IMR-90 (cell line): ENCODE measurements around the gene GARNL3. TPM values are rescaled to one million over a fixed set of nuclear protein-coding genes. Genes with fewer than 3 reads are reported as not detected.

ENCODE experiments used
- ATAC-seq: fragments of 200-7000 bp; cut with Tn5 transposase; 2 replicates; pipeline ENCODE4 v1.9.1; 2020; ENCODE audit warnings: low read depth, mild to moderate bottlenecking, moderate library complexity
- BruUV-seq: library from RNA; stranded (reverse); fragments of 400-500 nt; replicated peaks from 2 replicates; lab custom pipeline; 2021; lab: Mats Ljungman, UMichigan
- CTCF ChIA-PET: fragments of 300-600 bp; formaldehyde crosslinking; extraction: SDS; loops from one replicate; lab custom pipeline; 2021; ENCODE audit warnings: antibody characterized with exemption; lab: Yijun Ruan, JAX
- POLR2A ChIA-PET: fragments of 300-600 bp; sonication (Branson Sonifier 250); formaldehyde crosslinking; loops from one replicate; lab custom pipeline; 2022; ENCODE audit warnings: antibody characterized with exemption; ENCODE audit not compliant: unreplicated experiment; lab: Charles Lee
- DNase-seq: peaks from one replicate; pipeline ENCODE4 v3.0.0; 2013
- H2AFZ ChIP-seq: replicated peaks from 2 replicates; pipeline ENCODE3; 2013; ENCODE audit warnings: low read length, mild to moderate bottlenecking; ENCODE audit not compliant: poor library complexity
- H2AK5ac ChIP-seq: 2 replicates; pipeline ENCODE4 v1.6.1; 2013; ENCODE audit warnings: low read depth, low read length, inconsistent platforms
- H2AK9ac ChIP-seq: replicated peaks from 2 replicates; pipeline ENCODE3; 2013; ENCODE audit warnings: mild to moderate bottlenecking, low read depth, low read length, moderate library complexity; ENCODE audit not compliant: poor library complexity
- H2BK120ac ChIP-seq: 2 replicates; pipeline ENCODE4 v1.6.1; 2013; ENCODE audit warnings: low read depth, low read length, inconsistent platforms
- H2BK15ac ChIP-seq: 3 replicates; pipeline ENCODE4 v1.6.1; 2013; ENCODE audit warnings: low read depth, low read length, inconsistent platforms
- H2BK20ac ChIP-seq: 2 replicates; pipeline ENCODE4 v1.6.1; 2013; ENCODE audit warnings: low read depth, mild to moderate bottlenecking, inconsistent platforms, low read length, moderate library complexity
- H2BK5ac ChIP-seq: 2 replicates; pipeline ENCODE4 v1.6.1; 2013; ENCODE audit warnings: mild to moderate bottlenecking, low read depth, low read length, inconsistent platforms; ENCODE audit not compliant: poor library complexity, severe bottlenecking
- H3K14ac ChIP-seq: replicated peaks from 2 replicates; pipeline ENCODE4 v1.6.1; 2013; ENCODE audit warnings: low read depth, low read length, inconsistent platforms
- H3K18ac ChIP-seq: 2 replicates; pipeline ENCODE4 v1.6.1; 2013; ENCODE audit warnings: low read depth, low read length, control low read depth
- H3K23ac ChIP-seq: 2 replicates; pipeline ENCODE4 v1.6.1; 2013; ENCODE audit warnings: low read depth, low read length, inconsistent platforms
- H3K27ac ChIP-seq: 2 replicates; pipeline ENCODE4 v1.5.1; 2013; ENCODE audit warnings: mild to moderate bottlenecking, control low read depth, low read length; ENCODE audit not compliant: insufficient read depth
- H3K27me3 ChIP-seq: 2 replicates; pipeline ENCODE4 v1.6.1; 2013; ENCODE audit warnings: low read length; ENCODE audit not compliant: control insufficient read depth, insufficient read depth
- H3K36me3 ChIP-seq: 2 replicates; pipeline ENCODE4 v1.6.1; 2013; ENCODE audit warnings: low read length, mixed read lengths; ENCODE audit not compliant: control insufficient read depth, insufficient read depth
- H3K4ac ChIP-seq: 2 replicates; pipeline ENCODE4 v1.6.1; 2013; ENCODE audit warnings: low read depth, low read length, inconsistent platforms
- H3K4me1 ChIP-seq: 2 replicates; pipeline ENCODE4 v1.6.1; 2013; ENCODE audit warnings: low read length, mixed read lengths; ENCODE audit not compliant: control insufficient read depth, insufficient read depth
- H3K4me2 ChIP-seq: 2 replicates; pipeline ENCODE4 v1.6.1; 2013; ENCODE audit warnings: low read depth, mild to moderate bottlenecking, control low read depth, low read length, moderate library complexity
- H3K4me3 ChIP-seq: 2 replicates; pipeline ENCODE4 v1.5.1; 2013; ENCODE audit warnings: low read depth, mild to moderate bottlenecking, control low read depth, low read length, moderate library complexity; ENCODE audit not compliant: insufficient read depth
- H3K56ac ChIP-seq: 2 replicates; pipeline ENCODE4 v1.6.1; 2013; ENCODE audit warnings: low read length, inconsistent platforms; ENCODE audit not compliant: insufficient read depth; ENCODE audit errors: extremely low read depth
- H3K79me1 ChIP-seq, 2 experiments: 2 replicates each; pipeline ENCODE4 v1.6.1; 2013; ENCODE audit warnings: low read length in 2 of 2, inconsistent platforms in 1 of 2, low read depth in 1 of 2
- H3K9ac ChIP-seq: 2 replicates; pipeline ENCODE4 v1.6.1; 2013; ENCODE audit warnings: low read depth, low read length, control low read depth
- H3K9me1 ChIP-seq: 2 replicates; pipeline ENCODE4 v1.6.1; 2013; ENCODE audit warnings: low read length, inconsistent platforms; ENCODE audit not compliant: insufficient read depth
- H3K9me3 ChIP-seq: 2 replicates; pipeline ENCODE4 v1.6.1; 2013; ENCODE audit warnings: low read length; ENCODE audit not compliant: control insufficient read depth, insufficient read depth
- H4K20me1 ChIP-seq: 2 replicates; pipeline ENCODE4 v1.6.1; 2013; ENCODE audit warnings: low read length, inconsistent platforms; ENCODE audit not compliant: insufficient read depth
- H4K5ac ChIP-seq: 2 replicates; pipeline ENCODE4 v1.6.1; 2013; ENCODE audit warnings: mild to moderate bottlenecking, low read depth, low read length, control low read depth
- H4K8ac ChIP-seq, 2 experiments: 2 replicates each; pipeline ENCODE4 v1.6.1; 2013; ENCODE audit warnings: low read depth in 2 of 2, low read length in 2 of 2, control low read depth in 1 of 2, inconsistent platforms in 1 of 2
- H4K91ac ChIP-seq: 2 replicates; pipeline ENCODE4 v1.6.1; 2013; ENCODE audit warnings: low read depth, low read length, inconsistent platforms; ENCODE audit not compliant: insufficient read depth
- BHLHE40 ChIP-seq: fragments of 150-350 bp; IDR thresholded peaks from 2 replicates; pipeline ENCODE4 v1.6.1; 2016; ENCODE audit warnings: mild to moderate bottlenecking, low read depth, low read length
- MAFK ChIP-seq: IDR thresholded peaks from 2 replicates; pipeline ENCODE4 v1.6.1; 2012; ENCODE audit warnings: low read depth, low read length, improper control_type of control experiment
- NFE2L2 ChIP-seq: fragments of 150-350 bp; IDR thresholded peaks from 2 replicates; pipeline ENCODE4 v1.6.1; 2016; ENCODE audit warnings: low read depth, mild to moderate bottlenecking, low read length
- RCOR1 ChIP-seq: IDR thresholded peaks from 2 replicates; pipeline ENCODE4 v1.6.1; 2012; ENCODE audit warnings: mild to moderate bottlenecking, low read length, improper control_type of control experiment; ENCODE audit not compliant: insufficient replicate concordance
- WGBS, 2 experiments: methylation state at CpG; one replicate each; pipeline versions ENCODE4 v1.1.5 to v1.1.7; 2013; ENCODE audit warnings: missing lambda C conversion rate in 2 of 2; ENCODE audit not compliant: insufficient read length in 1 of 2; ENCODE audit errors: extremely low coverage in 2 of 2; 5-methylcytosine and 5-hydroxymethylcytosine counted together
- dilution Hi-C: fragments of 300-500 bp; cut with HindIII; formaldehyde crosslinking; loops from one replicate; pipeline ENCODE4 v1.14.3; 2018; ENCODE audit warnings: low sequenced_read_pairs; ENCODE audit not compliant: unreplicated experiment
- in situ Hi-C: fragments of 300-500 bp; cut with MboI; formaldehyde crosslinking; loops from 3 replicates; pipeline ENCODE4 v1.14.3; 2019; ENCODE audit warnings: low sequenced_read_pairs, inconsistent platforms, mixed read lengths
- intact Hi-C: fragments of 100-400 bp; cut with micrococcal nuclease; formaldehyde crosslinking; loops from 2 replicates; pipeline ENCODE4 v1.10.0; 2022
- polyA plus RNA-seq, 3 experiments: library from polyadenylated mRNA; depleted of rRNA; stranded (reverse); fragments of >200 nt; gene quantifications; 2 replicates each; pipeline ENCODE4 v1.2.3, GENCODE V29; 2012; ENCODE audit warnings: low replicate concordance in 1 of 3
- total RNA-seq: library from RNA; depleted of rRNA; stranded (reverse); fragments of >200 nt; gene quantifications from 2 replicates; pipeline ENCODE4 v1.2.3, GENCODE V29; 2012
- TF ChIP-seq, protein P1 (sequence below): conservative IDR thresholded peaks from 2 replicates; pipeline ENCODE4 v1.5.1; 2012; ENCODE audit warnings: mild to moderate bottlenecking, low read depth, low read length, improper control_type of control experiment
- TF ChIP-seq, protein P2 (sequence below): fragments of 150-350 bp; IDR thresholded peaks from 2 replicates; pipeline ENCODE4 v1.6.1; 2016; ENCODE audit warnings: low read depth, mild to moderate bottlenecking, low read length, moderate library complexity, borderline replicate concordance

Gene GARNL3
- total and polyA plus RNA-seq, 2 of the 4 experiments (the other 2 are of a cell fraction), result 1.9 to 5.0 TPM

DNA sequence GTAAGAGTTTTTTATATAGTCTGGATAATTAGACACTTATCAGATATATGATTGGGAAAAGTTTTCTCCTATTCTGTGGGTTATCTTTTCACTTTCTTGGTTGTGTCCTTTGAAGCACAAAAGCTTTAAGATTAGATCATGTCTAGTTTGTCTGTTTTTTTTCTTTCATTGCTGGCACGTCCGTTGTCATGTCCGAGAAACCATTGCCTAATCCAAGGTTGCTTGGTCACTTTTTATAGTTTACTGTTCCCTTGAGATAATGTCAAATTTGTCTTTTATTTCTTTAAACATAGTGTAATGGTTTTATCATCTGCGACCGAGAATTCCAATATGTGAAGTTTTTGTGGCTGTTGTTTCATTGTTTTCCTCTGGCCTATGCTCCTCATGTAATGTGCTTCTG lies 28.8 kb downstream of the GARNL3 start:
- H4K20me1 ChIP-seq, result no peaks in the 10 kb centered on the region

More for the DNA sequence above, 28.8 kb downstream of the GARNL3 start:
- H3K36me3 ChIP-seq, result no peaks in the 10 kb centered on the region
- no peak overlapping the region for H2AK5ac ChIP-seq
- H3K9ac ChIP-seq, result no peak overlapping the region
- POLR2A ChIA-PET, result no interaction called here
- CTCF ChIA-PET, result no interaction called here
- BruUV-seq, result no TSS peak
- no peak for TF ChIP-seq BHLHE40
- no peak for TF ChIP-seq RCOR1
- no peak for TF ChIP-seq MAFK
- TF ChIP-seq NFE2L2, result no peak
- TF ChIP-seq, protein P1, sequence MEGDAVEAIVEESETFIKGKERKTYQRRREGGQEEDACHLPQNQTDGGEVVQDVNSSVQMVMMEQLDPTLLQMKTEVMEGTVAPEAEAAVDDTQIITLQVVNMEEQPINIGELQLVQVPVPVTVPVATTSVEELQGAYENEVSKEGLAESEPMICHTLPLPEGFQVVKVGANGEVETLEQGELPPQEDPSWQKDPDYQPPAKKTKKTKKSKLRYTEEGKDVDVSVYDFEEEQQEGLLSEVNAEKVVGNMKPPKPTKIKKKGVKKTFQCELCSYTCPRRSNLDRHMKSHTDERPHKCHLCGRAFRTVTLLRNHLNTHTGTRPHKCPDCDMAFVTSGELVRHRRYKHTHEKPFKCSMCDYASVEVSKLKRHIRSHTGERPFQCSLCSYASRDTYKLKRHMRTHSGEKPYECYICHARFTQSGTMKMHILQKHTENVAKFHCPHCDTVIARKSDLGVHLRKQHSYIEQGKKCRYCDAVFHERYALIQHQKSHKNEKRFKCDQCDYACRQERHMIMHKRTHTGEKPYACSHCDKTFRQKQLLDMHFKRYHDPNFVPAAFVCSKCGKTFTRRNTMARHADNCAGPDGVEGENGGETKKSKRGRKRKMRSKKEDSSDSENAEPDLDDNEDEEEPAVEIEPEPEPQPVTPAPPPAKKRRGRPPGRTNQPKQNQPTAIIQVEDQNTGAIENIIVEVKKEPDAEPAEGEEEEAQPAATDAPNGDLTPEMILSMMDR, result no peak
- TF ChIP-seq, protein P2, sequence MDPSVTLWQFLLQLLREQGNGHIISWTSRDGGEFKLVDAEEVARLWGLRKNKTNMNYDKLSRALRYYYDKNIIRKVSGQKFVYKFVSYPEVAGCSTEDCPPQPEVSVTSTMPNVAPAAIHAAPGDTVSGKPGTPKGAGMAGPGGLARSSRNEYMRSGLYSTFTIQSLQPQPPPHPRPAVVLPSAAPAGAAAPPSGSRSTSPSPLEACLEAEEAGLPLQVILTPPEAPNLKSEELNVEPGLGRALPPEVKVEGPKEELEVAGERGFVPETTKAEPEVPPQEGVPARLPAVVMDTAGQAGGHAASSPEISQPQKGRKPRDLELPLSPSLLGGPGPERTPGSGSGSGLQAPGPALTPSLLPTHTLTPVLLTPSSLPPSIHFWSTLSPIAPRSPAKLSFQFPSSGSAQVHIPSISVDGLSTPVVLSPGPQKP, result no peak
- no peak overlapping the region for H2AFZ ChIP-seq
- no peak overlapping the region for H4K8ac ChIP-seq
- no peak overlapping the region for H2BK5ac ChIP-seq
- intact Hi-C loops (no loop called here), in situ Hi-C loops (no loop called here), dilution Hi-C loops (no loop called here)
- H2BK120ac ChIP-seq, result no peak overlapping the region
- H3K27ac ChIP-seq, result no peak overlapping the region
- H3K4ac ChIP-seq, result no peak overlapping the region
- H4K91ac ChIP-seq, result no peak overlapping the region
- WGBS, 2 experiments, result no CpG with 5 or more reads among the region's 5 CpGs
- no peaks in the 10 kb centered on the region for H3K4me1 ChIP-seq
- H4K5ac ChIP-seq, result no peak overlapping the region
- H3K23ac ChIP-seq, result no peak overlapping the region
- DNase-seq (no peak), ATAC-seq (no peak)
- no peak overlapping the region for H3K14ac ChIP-seq
- no peak overlapping the region for H3K18ac ChIP-seq
- no peaks in the 10 kb centered on the region for H3K9me3 ChIP-seq
- H3K79me1 ChIP-seq, result no peaks in the 10 kb centered on the region
- no peak overlapping the region for H3K56ac ChIP-seq
- no peaks in the 10 kb centered on the region for H3K9me1 ChIP-seq
- no peaks in the 10 kb centered on the region; the same call in 1 of the 2 replicates for H3K27me3 ChIP-seq
- H2BK15ac ChIP-seq, result no peak overlapping the region
- no peak overlapping the region for H2AK9ac ChIP-seq
- H2BK20ac ChIP-seq, result no peak overlapping the region
- no peak overlapping the region for H3K4me2 ChIP-seq
- no peak overlapping the region for H3K4me3 ChIP-seq
